K562 (cell line): ENCODE data around the gene B3GALT4. TPM values are rescaled to one million over a fixed set of nuclear protein-coding genes. Genes with fewer than 3 reads are reported as not detected.

Experiments used
- ATAC-seq: fragments of 200-7000 bp; cut with Tn5 transposase; 3 replicates; pipeline ENCODE4 v1.9.1; 2020; ENCODE audit warnings: moderate library complexity
- BruUV-seq: library from RNA; stranded (reverse); fragments of 400-500 nt; replicated peaks from 2 replicates; lab custom pipeline; 2021; lab: Mats Ljungman, UMichigan
- CTCF ChIA-PET: fragments of 300-600 bp; formaldehyde crosslinking; extraction: SDS; loops from one replicate; lab custom pipeline; 2021; ENCODE audit warnings: low intra/inter-chr PET ratio; lab: Yijun Ruan, JAX
- POLR2A ChIA-PET: fragments of 300-600, 350-650 bp; sonication (Branson Sonifier 250); formaldehyde crosslinking; extraction: SDS; loops from one replicate; lab custom pipeline; 2021; ENCODE audit warnings: antibody characterized with exemption, inconsistent platforms; lab: Yijun Ruan, JAX
- DNase-seq, 4 experiments: peaks; one replicate each; pipeline versions ENCODE4 v3.0.0 to v3.0.0-alpha.2; 2011 to 2018; ENCODE audit warnings: low spot score in 3 of 4, mixed read lengths in 3 of 4; ENCODE audit errors: extremely low read depth in 1 of 4
- FAIRE-seq: peaks from 2 replicates; lab custom pipeline; 2011; peaks lifted over from hg19 to GRCh38; lab: Jason Lieb, UNC
- H2AFZ ChIP-seq: 2 replicates; pipeline ENCODE4 v1.6.0; 2011; ENCODE audit warnings: low read depth, low read length, control low read depth, inconsistent platforms
- H3K27ac ChIP-seq: fragments of 200-600 bp; 3 replicates; pipeline ENCODE4 v1.8.0; 2011; ENCODE audit warnings: low read depth, mild to moderate bottlenecking, control low read depth, inconsistent platforms, low read length, moderate library complexity, mixed read lengths; ENCODE audit errors: extremely low read depth
- H3K27me3 ChIP-seq, 2 experiments: fragments of 300-600 bp in 1 of 2; 2 replicates in 1 of 2; 3 replicates in 1 of 2; pipeline versions ENCODE4 v1.6.0 to v1.8.0; 2011; ENCODE audit warnings: inconsistent platforms in 2 of 2, low read length in 2 of 2, mild to moderate bottlenecking in 1 of 2, mixed read lengths in 1 of 2, moderate library complexity in 1 of 2; ENCODE audit not compliant: control insufficient read depth in 2 of 2, insufficient read depth in 2 of 2
- H3K36me3 ChIP-seq: fragments of 300-600 bp; 3 replicates; pipeline ENCODE4 v1.8.0; 2011; ENCODE audit warnings: mild to moderate bottlenecking, low read length, inconsistent platforms; ENCODE audit not compliant: control insufficient read depth, insufficient read depth
- H3K4me1 ChIP-seq, 2 experiments: fragments of 200-600 bp in 1 of 2; replicated peaks in 1 of 2; 2 replicates in 1 of 2; 3 replicates in 1 of 2; pipeline versions ENCODE4 v1.5.1 to v1.8.0; 2011; ENCODE audit warnings: inconsistent platforms in 2 of 2, low read length in 2 of 2, mild to moderate bottlenecking in 1 of 2, mixed read lengths in 1 of 2, moderate library complexity in 1 of 2; ENCODE audit not compliant: control insufficient read depth in 2 of 2, insufficient read depth in 2 of 2
- H3K4me2 ChIP-seq: 2 replicates; pipeline ENCODE4 v1.6.1; 2011; ENCODE audit warnings: low read length, control low read depth, inconsistent platforms, mixed read lengths; ENCODE audit not compliant: insufficient read depth
- H3K4me3 ChIP-seq: fragments of 200-600 bp; sonication (generic), shearing (Covaris generic); 2 replicates; pipeline ENCODE4 v1.5.1; 2016; ENCODE audit warnings: control low read depth, inconsistent platforms
- H3K79me2 ChIP-seq: fragments of 200-600 bp; 3 replicates; pipeline ENCODE4 v1.8.0; 2011; ENCODE audit warnings: low read length, inconsistent platforms; ENCODE audit not compliant: control insufficient read depth, insufficient read depth
- H3K9ac ChIP-seq, 2 experiments: 2 replicates each; pipeline versions ENCODE4 v1.6.0 to v1.6.1; 2011; ENCODE audit warnings: low read depth in 2 of 2, low read length in 2 of 2, control low read depth in 1 of 2, inconsistent platforms in 1 of 2, mild to moderate bottlenecking in 1 of 2, mixed read lengths in 1 of 2; ENCODE audit not compliant: insufficient read depth in 1 of 2
- H3K9me1 ChIP-seq: one replicate; pipeline ENCODE4 v1.6.0; 2011; ENCODE audit warnings: inconsistent platforms, mild to moderate bottlenecking, low read length, moderate library complexity; ENCODE audit not compliant: control insufficient read depth, insufficient read depth
- H3K9me3 ChIP-seq: replicated peaks from 2 replicates; pipeline ENCODE4 v1.5.1; 2011; ENCODE audit warnings: low read depth, low read length, inconsistent platforms; ENCODE audit not compliant: control insufficient read depth, insufficient read depth
- H4K20me1 ChIP-seq: replicated peaks from 2 replicates; pipeline ENCODE4 v1.6.1; 2011; ENCODE audit warnings: low read length, inconsistent platforms, mixed read lengths; ENCODE audit not compliant: control insufficient read depth, insufficient read depth
- FOSL1 ChIP-seq: fragments of 200-800 bp; sonication (Bioruptor generic); conservative IDR thresholded peaks from 2 replicates; pipeline ENCODE4 v1.6.1; 2016; ENCODE audit warnings: missing genetic modification characterization, missing compliant biosample characterization
- KLF1 ChIP-seq: fragments of 450-650 bp; IDR thresholded peaks from 2 replicates; pipeline ENCODE4 v1.6.1; 2016; ENCODE audit warnings: missing genetic modification characterization, missing compliant biosample characterization
- POLR3A ChIP-seq: IDR thresholded peaks from 2 replicates; pipeline ENCODE4 v1.6.1; 2011; ENCODE audit warnings: borderline replicate concordance, mild to moderate bottlenecking, moderate library complexity; ENCODE audit not compliant: insufficient read length, insufficient read depth; ENCODE audit errors: extremely low read depth
- RNF2 ChIP-seq: sonication (generic); IDR thresholded peaks from 2 replicates; pipeline ENCODE4 v1.6.1; 2016
- SRSF1 ChIP-seq: fragments of 200-400 bp; formaldehyde crosslinking; IDR thresholded peaks from 2 replicates; pipeline ENCODE4 v1.6.1; 2017; ENCODE audit warnings: mild to moderate bottlenecking, low read depth, low read length, moderate library complexity
- ZNF217 ChIP-seq: sonication (generic); formaldehyde crosslinking; IDR thresholded peaks from 2 replicates; pipeline ENCODE4 v1.8.0; 2022; ENCODE audit warnings: mild to moderate bottlenecking, missing genetic modification reagents
- ZNF75A ChIP-seq: fragments of 450-650 bp; formaldehyde crosslinking; IDR thresholded peaks from 2 replicates; pipeline ENCODE4 v1.4.0; 2020; ENCODE audit warnings: mild to moderate bottlenecking
- WGBS: fragments of 100-300 bp; shearing (Covaris generic); methylation state at CpG from one replicate; pipeline ENCODE4 v1.1.6; 2016; ENCODE audit warnings: low coverage, mixed read lengths; ENCODE audit not compliant: insufficient coverage; ENCODE audit errors: missing lambda C conversion rate; 5-methylcytosine and 5-hydroxymethylcytosine counted together
- in situ Hi-C: fragments of 300-500 bp; cut with MboI; formaldehyde crosslinking; loops from 4 replicates; pipeline ENCODE4 v1.15.0; 2018; ENCODE audit warnings: inconsistent platforms, mixed read lengths
- intact Hi-C: fragments of 100-400 bp; cut with micrococcal nuclease; formaldehyde crosslinking; loops from 2 replicates; pipeline ENCODE4 v1.14.2; 2022
- polyA plus RNA-seq, 8 experiments: library from polyadenylated mRNA; depleted of rRNA in 4 of 8; stranded (reverse) in 5 of 8; unstranded in 3 of 8; fragments of >200 nt; fragmentation: Nextera tagmentation in 2 of 8; fragmentation: Illumina TruSeq in 1 of 8; extraction: Ambion mirVana in 2 of 8; extraction: Trizol in 1 of 8; gene quantifications; 2 replicates each; pipeline versions ENCODE4 v1.2.1 to v1.2.3, GENCODE V29; 2011 to 2014; ENCODE audit warnings: inconsistent platforms in 1 of 8, missing spikeins in 1 of 8
- total RNA-seq, 7 experiments: library from RNA; depleted of rRNA in 6 of 7; stranded (reverse); fragments of >200 nt in 6 of 7; fragmentation: Illumina TruSeq in 2 of 7; extraction: Trizol in 2 of 7; gene quantifications; 2 replicates each; pipeline versions ENCODE4 v1.2.1 to v1.2.3, GENCODE V29; 2011 to 2021; ENCODE audit warnings: low replicate concordance in 1 of 7
- TF ChIP-seq, protein P1 (sequence below): fragments of 450-650 bp; IDR thresholded peaks from 2 replicates; pipeline ENCODE4 v1.7.1; 2018; ENCODE audit warnings: mild to moderate bottlenecking, low read depth; ENCODE audit not compliant: partially characterized antibody
- TF ChIP-seq, protein P2 (sequence below): sonication (generic); formaldehyde crosslinking; IDR thresholded peaks from 2 replicates; pipeline ENCODE4 v1.9.0; 2022; ENCODE audit warnings: mild to moderate bottlenecking, missing genetic modification reagents
- TF ChIP-seq, protein P3 (sequence below): sonication (generic); formaldehyde crosslinking; IDR thresholded peaks from 2 replicates; pipeline ENCODE4 v1.8.1; 2023; ENCODE audit warnings: mild to moderate bottlenecking, missing genetic modification reagents, moderate library complexity
- TF ChIP-seq, protein P4 (sequence below): fragments of 200-400 bp; formaldehyde crosslinking; IDR thresholded peaks from 2 replicates; pipeline ENCODE4 v1.6.1; 2017; ENCODE audit warnings: mild to moderate bottlenecking, low read depth, low read length, moderate library complexity

B3GALT4 gene
- total and polyA plus RNA-seq, 9 of the 15 experiments (the other 6 are each of a cell fraction or from before 2014, with no cell fraction given) = 0.11 to 1.3 (median 0.53) TPM; not detected in 1

DNA sequence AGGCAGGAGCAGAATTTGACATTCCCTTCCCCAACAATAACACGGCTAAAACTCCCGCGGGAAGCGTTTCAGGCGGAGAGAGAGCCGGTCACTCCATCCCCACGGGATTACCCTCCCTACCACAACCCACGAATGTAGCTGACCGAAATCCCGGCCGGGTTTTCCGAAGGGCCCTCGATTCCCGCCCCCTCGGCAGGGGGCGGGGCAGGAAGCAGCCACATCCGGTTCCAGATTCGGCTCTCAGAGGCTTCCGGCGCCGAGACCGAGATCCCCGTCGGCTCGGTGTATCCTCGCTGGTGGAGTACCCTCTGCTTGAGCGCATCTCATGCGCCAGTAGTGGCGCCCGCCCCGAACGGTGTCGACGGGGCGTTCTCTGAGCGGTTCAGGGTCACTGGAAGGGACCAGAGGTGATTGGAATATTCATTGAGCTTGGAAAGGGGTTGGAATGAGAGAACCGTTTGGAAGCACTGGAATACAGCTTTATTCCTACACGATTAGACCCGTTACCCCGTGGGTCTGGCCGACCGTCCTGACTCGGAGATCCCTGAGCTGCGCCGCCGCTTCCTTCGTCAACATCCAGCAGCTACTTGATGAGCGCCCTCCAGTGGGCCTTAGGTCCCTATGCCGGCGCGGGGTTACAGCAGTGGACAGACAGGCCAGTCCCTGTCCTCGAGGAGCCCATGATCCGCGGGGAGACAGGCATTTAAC lies 22.5 kb downstream of the B3GALT4 start:
- H2AFZ ChIP-seq = peak overlapping the region; percentile 76
- H3K27ac ChIP-seq = peak overlapping the region; percentile 94
- TSS peak; percentile 87 for BruUV-seq
- peaks cover 54% of the 10 kb centered on the region for H3K36me3 ChIP-seq
- H3K79me2 ChIP-seq = peaks cover 50% of the 10 kb centered on the region
- ATAC-seq = peak; percentile 84
- peaks cover 3% of the 10 kb centered on the region for H3K9me1 ChIP-seq
- no peaks in the 10 kb centered on the region for H3K9me3 ChIP-seq
- peaks cover 11% of the 10 kb centered on the region; the same call in 1 of the 2 replicates for H4K20me1 ChIP-seq
- FAIRE-seq = peak; percentile 95
- peak overlapping the region; percentile 94 to 98 for H3K9ac ChIP-seq
- no peaks in the 10 kb centered on the region for H3K27me3 ChIP-seq
- H3K4me1 ChIP-seq = peaks cover 11 to 44% of the 10 kb centered on the region in 2 experiments
- peak overlapping the region; percentile 64 for H3K4me3 ChIP-seq
- WGBS = under 1% methylated on average over 54 of the region's 54 CpGs
- peak overlapping the region; percentile 95 for H3K4me2 ChIP-seq
- intact Hi-C loops = loop anchor here (1.0 to 5.0 kb wide), 5 partner anchors 14 to 128 kb away; partner anchors contain the start of genes KIFC1 and PHF1
- DNase-seq = peak; percentile 90 to 98 (median 92)
- CTCF ChIA-PET = interaction anchor here (0.7 to 2.4 kb wide), 2 partner anchors 19 to 126 kb away, joined by 4 to 20 read pairs; no protein-coding TSS in a partner anchor
- in situ Hi-C loops = no loop called here
- POLR2A ChIA-PET = interaction anchor here (0.6 to 3.8 kb wide), 31 partner anchors 9 to 829 kb away, joined by 3 to 36 read pairs (median 4); partner anchors contain the start of genes B3GALT4, PFDN6, RPS18 and TAPBP
- TF ChIP-seq, protein P1, sequence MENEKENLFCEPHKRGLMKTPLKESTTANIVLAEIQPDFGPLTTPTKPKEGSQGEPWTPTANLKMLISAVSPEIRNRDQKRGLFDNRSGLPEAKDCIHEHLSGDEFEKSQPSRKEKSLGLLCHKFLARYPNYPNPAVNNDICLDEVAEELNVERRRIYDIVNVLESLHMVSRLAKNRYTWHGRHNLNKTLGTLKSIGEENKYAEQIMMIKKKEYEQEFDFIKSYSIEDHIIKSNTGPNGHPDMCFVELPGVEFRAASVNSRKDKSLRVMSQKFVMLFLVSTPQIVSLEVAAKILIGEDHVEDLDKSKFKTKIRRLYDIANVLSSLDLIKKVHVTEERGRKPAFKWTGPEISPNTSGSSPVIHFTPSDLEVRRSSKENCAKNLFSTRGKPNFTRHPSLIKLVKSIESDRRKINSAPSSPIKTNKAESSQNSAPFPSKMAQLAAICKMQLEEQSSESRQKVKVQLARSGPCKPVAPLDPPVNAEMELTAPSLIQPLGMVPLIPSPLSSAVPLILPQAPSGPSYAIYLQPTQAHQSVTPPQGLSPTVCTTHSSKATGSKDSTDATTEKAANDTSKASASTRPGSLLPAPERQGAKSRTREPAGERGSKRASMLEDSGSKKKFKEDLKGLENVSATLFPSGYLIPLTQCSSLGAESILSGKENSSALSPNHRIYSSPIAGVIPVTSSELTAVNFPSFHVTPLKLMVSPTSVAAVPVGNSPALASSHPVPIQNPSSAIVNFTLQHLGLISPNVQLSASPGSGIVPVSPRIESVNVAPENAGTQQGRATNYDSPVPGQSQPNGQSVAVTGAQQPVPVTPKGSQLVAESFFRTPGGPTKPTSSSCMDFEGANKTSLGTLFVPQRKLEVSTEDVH = peak; percentile 88
- peak; percentile 54; the same call in 1 of the 2 replicates for TF ChIP-seq FOSL1 (tag)
- TF ChIP-seq, protein P2, sequence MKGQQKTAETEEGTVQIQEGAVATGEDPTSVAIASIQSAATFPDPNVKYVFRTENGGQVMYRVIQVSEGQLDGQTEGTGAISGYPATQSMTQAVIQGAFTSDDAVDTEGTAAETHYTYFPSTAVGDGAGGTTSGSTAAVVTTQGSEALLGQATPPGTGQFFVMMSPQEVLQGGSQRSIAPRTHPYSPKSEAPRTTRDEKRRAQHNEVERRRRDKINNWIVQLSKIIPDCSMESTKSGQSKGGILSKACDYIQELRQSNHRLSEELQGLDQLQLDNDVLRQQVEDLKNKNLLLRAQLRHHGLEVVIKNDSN = 0 out of 2 replicates have a peak, but pooled peaks have one; percentile 36
- no peak; the same call in 1 of the 2 replicates for TF ChIP-seq ZNF75A
- TF ChIP-seq, protein P3, sequence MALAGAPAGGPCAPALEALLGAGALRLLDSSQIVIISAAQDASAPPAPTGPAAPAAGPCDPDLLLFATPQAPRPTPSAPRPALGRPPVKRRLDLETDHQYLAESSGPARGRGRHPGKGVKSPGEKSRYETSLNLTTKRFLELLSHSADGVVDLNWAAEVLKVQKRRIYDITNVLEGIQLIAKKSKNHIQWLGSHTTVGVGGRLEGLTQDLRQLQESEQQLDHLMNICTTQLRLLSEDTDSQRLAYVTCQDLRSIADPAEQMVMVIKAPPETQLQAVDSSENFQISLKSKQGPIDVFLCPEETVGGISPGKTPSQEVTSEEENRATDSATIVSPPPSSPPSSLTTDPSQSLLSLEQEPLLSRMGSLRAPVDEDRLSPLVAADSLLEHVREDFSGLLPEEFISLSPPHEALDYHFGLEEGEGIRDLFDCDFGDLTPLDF (CRISPR knock-in tag) = peak; percentile 70; the same call in 1 of the 2 replicates
- no peak; the same call in 1 of the 2 replicates for TF ChIP-seq KLF1 (tag)
- TF ChIP-seq, protein P4, sequence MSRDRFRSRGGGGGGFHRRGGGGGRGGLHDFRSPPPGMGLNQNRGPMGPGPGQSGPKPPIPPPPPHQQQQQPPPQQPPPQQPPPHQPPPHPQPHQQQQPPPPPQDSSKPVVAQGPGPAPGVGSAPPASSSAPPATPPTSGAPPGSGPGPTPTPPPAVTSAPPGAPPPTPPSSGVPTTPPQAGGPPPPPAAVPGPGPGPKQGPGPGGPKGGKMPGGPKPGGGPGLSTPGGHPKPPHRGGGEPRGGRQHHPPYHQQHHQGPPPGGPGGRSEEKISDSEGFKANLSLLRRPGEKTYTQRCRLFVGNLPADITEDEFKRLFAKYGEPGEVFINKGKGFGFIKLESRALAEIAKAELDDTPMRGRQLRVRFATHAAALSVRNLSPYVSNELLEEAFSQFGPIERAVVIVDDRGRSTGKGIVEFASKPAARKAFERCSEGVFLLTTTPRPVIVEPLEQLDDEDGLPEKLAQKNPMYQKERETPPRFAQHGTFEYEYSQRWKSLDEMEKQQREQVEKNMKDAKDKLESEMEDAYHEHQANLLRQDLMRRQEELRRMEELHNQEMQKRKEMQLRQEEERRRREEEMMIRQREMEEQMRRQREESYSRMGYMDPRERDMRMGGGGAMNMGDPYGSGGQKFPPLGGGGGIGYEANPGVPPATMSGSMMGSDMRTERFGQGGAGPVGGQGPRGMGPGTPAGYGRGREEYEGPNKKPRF = no peak
- no peak for TF ChIP-seq ZNF217 (CRISPR knock-in tag)
- no peak for TF ChIP-seq SRSF1
- no peak for TF ChIP-seq POLR3A
- peak; percentile 63 for TF ChIP-seq RNF2
